NCI-H2227 (cell line): Measurements from ENCODE around the gene GASK1A.
"Not testable (repeated sequence)": the region's sequence is repeated elsewhere in the genome, so short reads cannot be mapped to it uniquely, and the experiment has no call there.

Experiments
- DNase-seq: peaks from one replicate; lab custom pipeline; 2025; ENCODE audit not compliant: unreplicated experiment; lab: John Stamatoyannopoulos, UW

Gene GASK1A

GRCh38 chr3:43031485-43031884 is 52.4 kb downstream of the GASK1A start:
- no peak for DNase-seq

GRCh38 chr3:43031889-43032545 is 52.9 kb downstream of the GASK1A start:
- no peak for DNase-seq

- DNase-seq = no peak
These were observed 53.8 kb downstream of the GASK1A start for GRCh38 chr3:43032646-43033628.

- DNase-seq = no peak
These were observed 55.1 kb downstream of the GASK1A start for GRCh38 chr3:43034200-43034599.

- DNase-seq = no peak
These were observed 55.8 kb downstream of the GASK1A start for GRCh38 chr3:43034911-43035310.

GRCh38 chr3:43035801-43036365 is 56.8 kb downstream of the GASK1A start:
- DNase-seq = no peak

- DNase-seq = no peak
These were observed 57.7 kb downstream of the GASK1A start for GRCh38 chr3:43036621-43037423.

GRCh38 chr3:43038010-43038409 is 58.9 kb downstream of the GASK1A start:
- no peak for DNase-seq

- no peak for DNase-seq
These were observed 62.4 kb downstream of the GASK1A start for GRCh38 chr3:43041517-43041916.

GRCh38 chr3:43043071-43043766 is 64.1 kb downstream of the GASK1A start:
- no peak for DNase-seq

- no peak for DNase-seq
These were observed 64.7 kb downstream of the GASK1A start for GRCh38 chr3:43043793-43044192.

GRCh38 chr3:43045079-43045478 is 66.0 kb downstream of the GASK1A start:
- not testable (repeated sequence) for DNase-seq

GRCh38 chr3:43046583-43046982 is 67.5 kb downstream of the GASK1A start:
- no peak for DNase-seq

- no peak for DNase-seq
These were observed 69.4 kb downstream of the GASK1A start for GRCh38 chr3:43048470-43048869.

- no peak for DNase-seq
These were observed 74.2 kb downstream of the GASK1A start for GRCh38 chr3:43053291-43053690.

GRCh38 chr3:43054754-43055153 is 75.6 kb downstream of the GASK1A start:
- DNase-seq = no peak

GRCh38 chr3:43055393-43055792 is 76.3 kb downstream of the GASK1A start:
- DNase-seq = no peak

GRCh38 chr3:43055806-43056770 is 77.0 kb downstream of the GASK1A start:
- DNase-seq = no peak

- no peak for DNase-seq
These were observed 80.3 kb downstream of the GASK1A start for GRCh38 chr3:43059456-43059855.
